Cardiac septum (tissue), 1 donor: Measurements from ENCODE around the gene ZNRD2. TPM values are rescaled to one million over a fixed set of nuclear protein-coding genes. Genes with fewer than 3 reads are reported as not detected.

Source experiments
- DNase-seq: peaks from one replicate; pipeline ENCODE4 v3.0.0-alpha.2; 2020; ENCODE audit warnings: low spot score
- intact Hi-C: fragments of 100-400 bp; cut with DNase I; formaldehyde crosslinking; loops from one replicate; pipeline ENCODE4 v1.14.0; 2022
- total RNA-seq: library from RNA; stranded (reverse); fragmentation: NEBNext Ultra II Directional; extraction: Animal tissue kit (Norgen Biotek cat#: 25700); gene quantifications from one replicate; pipeline ENCODE4 v1.2.1, GENCODE V29; 2021
- donor health status: DM: no; HTN: no; CAD: no.

The ZNRD2 gene
- total RNA-seq, 1 donor from 2014 or later = 28.3 TPM

DNA sequence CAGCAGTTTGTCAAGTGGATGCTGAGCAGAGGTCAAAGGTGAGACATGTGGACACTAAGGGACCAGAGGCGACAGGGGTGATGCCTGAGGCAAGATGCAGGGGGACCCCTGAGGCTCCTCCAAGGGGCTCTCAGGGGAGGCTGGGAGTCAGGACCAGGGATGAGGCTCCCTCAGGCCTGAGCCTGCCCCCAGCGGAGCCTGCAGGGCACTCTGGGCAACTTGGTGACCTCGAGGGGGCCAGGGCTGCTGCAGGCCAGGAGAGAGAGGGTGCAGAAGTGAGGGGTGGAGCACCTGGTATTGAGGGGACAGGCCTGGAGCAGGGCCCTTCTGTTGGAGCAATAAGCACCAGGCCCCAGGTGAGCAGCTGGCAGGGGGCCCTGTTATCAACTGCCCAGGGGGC lies 11.7 kb downstream of the ZNRD2 start:
- intact Hi-C loops = no loop called here
- no peak for DNase-seq

GRCh38 chr11:65583589-65583988 lies 13.3 kb downstream of the ZNRD2 start:
- intact Hi-C loops = no loop called here
- no peak for DNase-seq

- intact Hi-C loops = no loop called here
- DNase-seq = no peak
Measured at GRCh38 chr11:65584106-65584505, 13.8 kb downstream of the ZNRD2 start.

GRCh38 chr11:65584723-65585171 lies 14.5 kb downstream of the ZNRD2 start:
- intact Hi-C loops = loop anchor here (5.0 kb wide), 1 partner anchor 42 kb away; no protein-coding TSS in a partner anchor
- DNase-seq = no peak

DNA sequence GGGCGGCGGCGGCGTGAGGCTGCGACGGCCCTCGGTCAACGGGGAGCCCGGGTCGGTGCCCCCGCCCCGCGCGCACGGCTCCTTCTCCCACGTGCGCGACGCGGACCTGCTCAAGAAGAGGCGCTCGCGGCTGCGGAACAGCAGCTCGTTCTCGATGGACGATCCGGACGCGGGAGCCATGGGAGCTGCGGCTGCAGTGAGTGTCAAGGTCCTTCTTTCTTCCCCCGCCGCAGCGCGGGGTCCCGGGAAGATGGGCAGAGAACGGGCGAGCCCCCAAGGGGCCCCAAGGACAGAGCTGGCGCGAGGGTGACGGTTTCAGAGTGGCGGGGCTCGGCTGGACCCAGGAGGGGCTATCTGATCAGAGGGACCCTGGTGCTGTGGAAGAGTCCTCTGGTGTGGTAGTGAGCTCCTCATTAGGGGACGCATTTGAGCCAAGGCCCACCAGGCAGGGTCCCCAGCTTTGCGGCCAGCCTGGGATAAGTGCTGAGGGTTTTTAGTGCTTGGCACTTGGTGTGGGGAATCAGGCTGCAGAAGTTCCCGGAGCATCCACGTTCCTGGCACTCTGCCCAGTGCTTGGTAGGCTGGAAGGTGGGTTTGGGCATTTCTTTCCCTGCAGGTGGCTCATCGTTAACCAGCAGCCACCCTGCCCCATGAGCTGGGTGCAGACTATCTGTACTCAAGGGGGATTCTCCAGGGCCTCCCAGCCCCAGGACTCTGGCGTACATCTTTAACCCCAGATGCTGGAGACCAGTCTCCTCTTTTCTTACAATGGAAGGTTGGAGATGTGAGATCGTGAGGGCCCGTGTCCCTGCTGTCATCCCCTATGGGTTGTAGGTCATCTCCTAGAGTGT lies 15.3 kb downstream of the ZNRD2 start:
- no peak for DNase-seq
- intact Hi-C loops = loop anchor here (5.0 kb wide), 1 partner anchor 43 kb away; no protein-coding TSS in a partner anchor

GRCh38 chr11:65586247-65586630 lies 16.0 kb downstream of the ZNRD2 start:
- no peak for DNase-seq

GRCh38 chr11:65586676-65587075 lies 16.4 kb downstream of the ZNRD2 start:
- intact Hi-C loops = loop anchor here (5.0 kb wide), 1 partner anchor 44 kb away; no protein-coding TSS in a partner anchor
- no peak for DNase-seq

More at GRCh38 chr11:65586247-65586630, 16.0 kb downstream of the ZNRD2 start:
- intact Hi-C loops = loop anchor here (5.0 kb wide), 1 partner anchor 44 kb away; no protein-coding TSS in a partner anchor

GRCh38 chr11:65588199-65589054 lies 18.1 kb downstream of the ZNRD2 start:
- DNase-seq = no peak
- intact Hi-C loops = loop anchor here (2.0 to 5.0 kb wide), 2 partner anchors 14 to 46 kb away; no protein-coding TSS in a partner anchor

DNA sequence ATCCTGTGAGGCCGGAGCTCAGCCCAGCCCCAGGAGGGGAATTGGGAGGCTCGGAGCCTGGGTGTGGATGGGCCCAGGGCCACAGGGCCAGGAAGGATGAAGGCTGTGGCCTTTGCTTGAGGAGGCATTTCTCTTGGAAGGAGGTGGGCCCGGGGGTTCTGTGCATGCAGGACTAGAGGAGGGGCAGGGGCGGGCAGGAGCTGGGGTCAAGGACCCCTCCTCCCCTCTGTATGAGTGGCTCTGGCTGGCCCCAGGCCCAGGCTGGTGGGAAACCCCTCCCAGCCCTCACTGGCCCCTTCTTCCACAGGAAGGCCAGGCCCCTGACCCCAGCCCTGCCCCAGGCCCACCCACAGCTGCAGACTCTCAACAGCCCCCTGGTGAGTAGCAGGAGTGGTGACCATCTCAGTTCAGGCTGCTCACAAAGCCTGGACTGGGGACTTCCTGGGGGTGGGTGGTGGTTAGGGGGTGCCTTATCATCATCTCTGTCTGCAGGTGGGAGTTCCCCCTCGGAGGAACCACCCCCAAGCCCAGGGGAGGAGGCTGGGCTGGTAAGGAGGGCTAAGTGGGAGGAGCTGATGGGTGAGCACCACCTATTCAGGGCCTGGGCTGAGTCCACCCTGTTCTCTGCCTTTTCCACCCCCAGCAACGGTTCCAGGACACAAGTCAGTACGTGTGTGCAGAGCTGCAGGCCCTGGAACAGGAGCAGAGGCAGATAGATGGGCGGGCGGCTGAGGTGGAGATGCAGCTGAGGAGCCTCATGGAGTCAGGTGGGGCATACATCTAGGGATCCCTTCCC lies 19.4 kb downstream of the ZNRD2 start:
- no peak for DNase-seq
- intact Hi-C loops = loop anchor here (2.0 to 5.0 kb wide), 2 partner anchors 15 to 47 kb away; no protein-coding TSS in a partner anchor

DNA sequence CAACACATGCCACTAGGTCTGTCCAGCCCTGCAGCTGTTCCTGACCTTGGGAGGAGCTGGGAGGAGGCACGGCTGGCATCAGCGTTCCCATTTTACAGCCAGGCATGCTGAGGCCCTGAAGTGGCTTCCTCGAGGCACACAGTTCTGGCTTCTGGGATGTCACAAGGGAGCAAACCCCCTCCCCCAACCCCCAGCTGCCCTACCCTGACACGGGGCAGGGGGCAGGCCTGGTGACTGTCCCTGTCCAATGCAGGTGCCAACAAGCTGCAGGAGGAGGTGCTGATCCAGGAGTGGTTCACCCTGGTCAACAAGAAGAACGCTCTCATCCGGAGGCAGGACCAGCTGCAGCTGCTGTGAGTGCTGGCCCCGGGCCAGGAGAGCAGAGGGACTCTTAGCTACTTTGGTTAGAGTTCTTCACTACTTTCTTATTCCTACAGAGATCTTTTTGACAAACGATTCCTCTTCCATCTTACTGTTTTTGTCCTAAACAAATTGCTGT lies 20.0 kb downstream of the ZNRD2 start:
- no peak for DNase-seq
- intact Hi-C loops = no loop called here

DNA sequence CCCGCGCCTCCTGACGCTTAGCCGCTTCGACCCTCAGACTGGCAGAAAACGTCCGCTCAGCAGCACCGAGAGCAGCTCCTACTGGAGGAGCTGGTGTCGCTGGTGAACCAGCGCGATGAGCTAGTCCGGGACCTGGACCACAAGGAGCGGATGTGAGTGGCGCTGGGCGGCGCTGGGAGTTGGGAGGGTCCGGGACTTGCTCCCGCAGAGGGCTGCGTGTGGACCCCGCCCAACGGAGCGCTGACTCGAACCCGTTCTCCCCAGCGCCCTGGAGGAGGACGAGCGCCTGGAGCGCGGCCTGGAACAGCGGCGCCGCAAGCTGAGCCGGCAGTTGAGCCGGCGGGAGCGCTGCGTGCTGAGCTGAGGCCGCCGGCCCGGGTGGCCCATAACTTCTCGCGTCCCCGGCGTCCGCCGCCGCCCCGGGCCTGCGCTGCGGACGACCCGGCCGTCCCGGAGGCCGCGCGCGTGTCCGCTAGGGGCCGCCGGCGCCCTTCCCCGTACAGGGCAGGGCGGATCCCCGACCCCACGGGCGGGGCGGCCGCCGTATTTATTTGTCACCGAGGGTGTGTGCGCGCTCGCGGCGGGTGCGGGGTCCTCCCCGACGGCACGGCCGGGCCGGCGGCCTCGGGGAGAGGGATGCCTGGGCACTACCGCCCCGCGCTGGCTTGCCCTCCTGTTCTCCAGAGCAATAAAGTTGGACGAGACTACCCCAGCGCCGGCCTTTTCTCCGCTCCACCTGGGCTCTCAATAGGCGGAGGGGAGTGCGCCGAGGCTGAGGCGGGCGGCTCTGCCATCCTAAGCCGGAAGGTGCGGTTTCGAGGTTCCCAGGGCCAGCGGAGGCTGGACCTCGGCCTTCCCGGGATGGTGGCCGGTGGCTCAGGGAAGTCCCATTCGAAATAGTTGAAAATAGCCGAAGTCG lies 21.9 kb downstream of the ZNRD2 start:
- no peak for DNase-seq
- intact Hi-C loops = no loop called here

DNA sequence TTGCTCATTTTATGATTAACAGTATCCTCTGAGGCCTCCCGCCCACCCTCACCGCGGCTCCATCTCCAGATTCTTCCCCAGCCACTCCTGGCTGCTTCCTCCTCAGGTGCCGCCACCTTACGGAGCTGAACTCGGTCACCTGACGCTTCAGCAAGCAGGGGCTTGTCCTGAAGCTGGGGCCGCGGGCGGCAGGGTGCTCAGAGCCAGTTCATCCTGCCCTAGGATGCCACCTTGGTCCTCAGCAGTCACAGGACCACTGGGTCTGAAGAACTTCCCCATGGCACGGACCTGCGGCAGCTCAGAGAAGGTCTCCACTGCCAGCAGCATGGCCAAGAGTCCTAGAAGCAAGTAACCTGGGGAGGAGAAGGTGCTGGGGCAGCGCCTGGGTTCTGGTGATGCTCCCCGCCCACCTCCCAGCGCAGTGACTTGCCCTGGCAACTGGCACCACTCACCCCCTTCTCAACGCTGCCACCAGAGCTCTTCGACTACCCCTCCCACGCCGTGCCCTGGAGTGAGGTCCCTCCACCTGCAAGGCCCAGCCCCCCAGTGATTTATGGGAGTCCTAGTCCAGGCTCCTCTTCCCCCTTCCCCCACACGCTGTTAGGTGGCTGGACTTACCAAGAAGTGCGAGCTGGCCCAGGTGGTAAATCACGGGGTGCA lies 22.7 kb downstream of the ZNRD2 start:
- intact Hi-C loops = no loop called here
- DNase-seq = no peak

DNA sequence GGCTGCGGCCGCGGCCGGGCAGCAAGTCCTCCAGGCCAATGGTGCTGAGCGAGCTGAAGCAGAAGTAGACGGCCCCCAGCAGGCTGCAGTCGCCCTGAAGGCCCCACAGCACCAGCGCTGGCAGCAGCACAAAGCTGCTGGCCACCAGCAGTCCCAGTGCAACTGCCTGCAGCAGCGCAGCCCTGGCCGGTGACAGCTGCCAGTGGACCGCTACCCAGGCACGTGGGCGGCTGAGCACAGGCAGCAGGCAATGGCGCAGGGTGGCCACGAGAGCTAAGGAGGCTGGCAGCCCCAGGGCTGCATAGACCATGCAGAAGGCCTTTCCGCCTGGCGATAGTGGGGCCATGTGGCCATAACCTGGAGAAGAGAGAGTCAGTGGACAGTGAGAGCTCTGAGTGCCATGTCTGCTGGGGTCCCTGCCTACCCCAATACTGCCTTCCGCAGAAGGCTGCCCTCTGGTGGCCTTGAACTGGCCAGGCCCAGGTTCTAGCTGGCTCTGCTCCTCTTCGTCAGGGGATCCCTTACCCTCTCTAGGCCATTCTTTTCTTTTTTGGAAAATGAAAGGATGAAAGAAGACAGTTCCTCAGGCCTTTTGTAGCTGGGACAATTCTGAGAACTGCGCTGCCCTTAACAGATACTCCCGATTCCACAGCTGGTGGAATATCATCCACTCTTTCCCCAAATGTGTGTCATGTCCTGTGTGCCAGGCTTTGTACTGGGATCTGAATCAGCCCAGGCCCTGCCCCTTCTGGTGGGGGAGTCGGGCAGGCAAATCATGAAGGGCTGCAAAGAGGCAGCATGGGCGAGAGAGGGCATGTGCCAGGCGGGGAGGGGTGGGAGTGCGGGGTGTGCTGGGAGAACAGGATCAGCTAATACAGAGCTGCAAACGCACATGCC lies 23.5 kb downstream of the ZNRD2 start:
- intact Hi-C loops = no loop called here

GRCh38 chr11:65595131-65595530 lies 24.9 kb downstream of the ZNRD2 start:
- intact Hi-C loops = no loop called here
- no peak for DNase-seq

More for the DNA sequence above, 23.5 kb downstream of the ZNRD2 start:
- DNase-seq = no peak

DNA sequence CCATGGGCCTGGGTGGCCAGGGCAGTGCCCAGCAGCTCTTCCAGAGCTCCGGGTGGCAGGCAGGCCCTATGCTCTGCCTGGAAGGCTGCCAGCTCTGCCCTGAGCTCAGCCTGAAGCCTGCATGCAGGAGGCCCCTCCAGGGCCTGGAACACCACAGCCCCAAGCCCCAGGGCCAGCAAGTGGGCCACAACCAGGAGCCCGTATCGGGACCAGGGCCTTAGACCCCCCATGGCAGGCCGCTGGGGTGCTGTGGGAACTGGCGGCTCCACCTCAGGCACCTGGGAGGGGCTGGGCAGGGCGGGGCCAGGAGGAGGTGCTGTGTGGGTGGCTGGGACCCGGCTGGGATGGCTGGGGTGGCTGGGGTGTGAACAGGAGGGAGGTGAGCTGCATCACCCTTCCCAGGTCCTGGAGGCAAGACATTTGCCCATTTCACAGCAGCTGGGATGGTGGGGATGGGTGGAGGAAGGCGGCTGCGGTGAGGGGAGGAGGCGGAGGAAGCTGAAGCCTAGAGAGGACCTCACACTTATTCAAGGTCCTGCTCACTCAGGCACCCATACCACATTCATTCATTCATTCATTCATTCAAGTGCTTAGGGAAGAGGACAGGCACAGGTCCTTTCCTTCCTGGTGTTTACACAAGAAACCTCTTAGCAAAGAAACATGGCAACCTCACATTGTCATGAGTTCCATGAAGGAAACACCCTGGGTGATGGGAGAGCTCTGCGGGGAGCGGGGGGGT lies 25.4 kb downstream of the ZNRD2 start, which contains the start of gene KCNK7:
Gene KCNK7 (minus strand): TSS at position 258 of the 739 bp plus-strand sequence. CDS start 28 bp downstream, at position 230.
- DNase-seq = no peak
- intact Hi-C loops = no loop called here

DNA sequence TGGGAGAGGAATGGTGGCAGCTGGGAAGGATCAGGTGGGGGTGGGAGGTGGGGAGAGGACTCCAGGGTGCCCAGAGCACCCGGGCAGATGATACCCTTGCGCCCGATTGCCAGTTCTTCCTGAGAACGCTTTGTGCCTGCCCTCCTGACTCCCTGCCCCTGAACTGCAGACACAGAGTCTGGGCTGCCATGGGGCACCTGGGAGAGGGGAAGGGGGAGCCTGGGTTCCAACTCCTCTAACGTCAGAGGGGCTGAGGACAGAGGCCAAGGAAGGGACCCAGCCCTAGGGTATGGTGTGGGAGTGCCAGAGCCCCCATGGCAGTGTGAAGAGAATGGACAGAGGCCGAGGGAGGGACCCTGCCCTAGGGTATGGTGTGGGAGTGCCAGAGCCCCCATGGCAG lies 26.2 kb downstream of the ZNRD2 start:
- intact Hi-C loops = no loop called here
- DNase-seq = no peak
